ENCODE data around the gene ADM. TPM values are rescaled to one million over a fixed set of nuclear protein-coding genes. Genes with fewer than 3 reads are reported as not detected.

ADM gene
- total RNA-seq, 2 experiments from 2014 or later = 1.5 to 1.8 TPM

GRCh38 chr11:10323793-10324170 is 18.9 kb downstream of the ADM start:
- intact Hi-C loops (cut with DNase I, micrococcal nuclease) = loop anchor here (1.0 to 10.0 kb wide), 8 partner anchors 115 to 791 kb away; no protein-coding TSS in a partner anchor
- TF ChIP-seq CTCF (IDR thresholded peaks at IDR 0.05) = no peak
- no peak overlapping the region for H3K27ac ChIP-seq (ENCODE audit: low read depth in 1 of 2, low read length in 2 of 2)
- H3K4me3 Mint-ChIP-seq = no peak overlapping the region
- no peak for ATAC-seq (ENCODE audit: poor library complexity)
- H3K27me3 Mint-ChIP-seq = peaks cover 4% of the 10 kb centered on the region
- H3K36me3 ChIP-seq (ENCODE audit: insufficient read depth, low read length) = no peaks in the 10 kb centered on the region
- no peaks in the 10 kb centered on the region for H3K4me1 Mint-ChIP-seq (ENCODE audit: low read depth)
- no peak for DNase-seq
- no peaks in the 10 kb centered on the region for H3K9me3 Mint-ChIP-seq
- no peaks in the 10 kb centered on the region for H3K9me3 ChIP-seq (ENCODE audit: control insufficient read depth in 1 of 2, insufficient read depth in 1 of 2, low read length in 2 of 2)
- ChIA-PET POLR2A (no interaction called here), CTCF (interaction anchor here (1.0 to 1.6 kb wide), 4 partner anchors 15 to 116 kb away, joined by 3 to 6 read pairs (median 4); no protein-coding TSS in a partner anchor)
- H3K27ac Mint-ChIP-seq = no peak overlapping the region
- no peaks in the 10 kb centered on the region for H3K36me3 Mint-ChIP-seq (ENCODE audit: low read depth)
- H3K27me3 ChIP-seq (ENCODE audit: control insufficient read depth in 1 of 2, insufficient read depth in 2 of 2, low read length in 2 of 2) = no peaks in the 10 kb centered on the region
- H3K4me1 ChIP-seq (ENCODE audit: insufficient read depth, low read length) = peaks cover 3% of the 10 kb centered on the region
- H3K4me3 ChIP-seq (ENCODE audit: low read length) = no peak overlapping the region

GRCh38 chr11:10324474-10324873 is 19.6 kb downstream of the ADM start:
- Mint-ChIP-seq H3K27me3 (peaks cover 4% of the 10 kb centered on the region), H3K36me3 (ENCODE audit: low read depth) (no peaks in the 10 kb centered on the region), H3K4me3 (no peak overlapping the region), H3K4me1 (ENCODE audit: low read depth) (no peaks in the 10 kb centered on the region), H3K9me3 (no peaks in the 10 kb centered on the region), H3K27ac (no peak overlapping the region)
- no peak overlapping the region for H3K4me3 ChIP-seq (ENCODE audit: low read length)
- H3K9me3 ChIP-seq (ENCODE audit: control insufficient read depth in 1 of 2, insufficient read depth in 1 of 2, low read length in 2 of 2) = no peaks in the 10 kb centered on the region
- intact Hi-C loops (cut with DNase I, micrococcal nuclease) = loop anchor here (2.0 to 10.0 kb wide), 3 partner anchors 117 to 792 kb away; no protein-coding TSS in a partner anchor
- H3K27me3 ChIP-seq (ENCODE audit: control insufficient read depth in 1 of 2, insufficient read depth in 2 of 2, low read length in 2 of 2) = no peaks in the 10 kb centered on the region
- POLR2A ChIA-PET = no interaction called here
- H3K27ac ChIP-seq (ENCODE audit: low read depth in 1 of 2, low read length in 2 of 2) = no peak overlapping the region
- H3K36me3 ChIP-seq (ENCODE audit: insufficient read depth, low read length) = no peaks in the 10 kb centered on the region
- no peak for ATAC-seq (ENCODE audit: poor library complexity)
- CTCF ChIA-PET = interaction anchor here (1.2 to 2.4 kb wide), 4 partner anchors 17 to 117 kb away, joined by 3 to 6 read pairs (median 4); no protein-coding TSS in a partner anchor
- no peak for DNase-seq
- no peak for TF ChIP-seq CTCF (IDR thresholded peaks at IDR 0.05)
- peaks cover 3% of the 10 kb centered on the region for H3K4me1 ChIP-seq (ENCODE audit: insufficient read depth, low read length)

- ChIA-PET CTCF (interaction anchor here (1.0 to 2.4 kb wide), 3 partner anchors 18 to 790 kb away, joined by 3 to 5 read pairs (median 3); no protein-coding TSS in a partner anchor), POLR2A (no interaction called here)
- no peaks in the 10 kb centered on the region for H3K9me3 Mint-ChIP-seq
- H3K4me1 Mint-ChIP-seq (ENCODE audit: low read depth) = no peaks in the 10 kb centered on the region
- Histone ChIP-seq H3K27ac (ENCODE audit: low read depth in 1 of 2, low read length in 2 of 2) (no peak overlapping the region), H3K27me3 (ENCODE audit: control insufficient read depth in 1 of 2, insufficient read depth in 2 of 2, low read length in 2 of 2) (no peaks in the 10 kb centered on the region), H3K36me3 (ENCODE audit: insufficient read depth, low read length) (no peaks in the 10 kb centered on the region), H3K4me3 (ENCODE audit: low read length) (no peak overlapping the region), H3K9me3 (ENCODE audit: control insufficient read depth in 1 of 2, insufficient read depth in 1 of 2, low read length in 2 of 2) (no peaks in the 10 kb centered on the region), H3K4me1 (ENCODE audit: insufficient read depth, low read length) (peaks cover 3% of the 10 kb centered on the region)
- H3K36me3 Mint-ChIP-seq (ENCODE audit: low read depth) = no peaks in the 10 kb centered on the region
- no peak overlapping the region for H3K27ac Mint-ChIP-seq
- no peak for ATAC-seq (ENCODE audit: poor library complexity)
- H3K27me3 Mint-ChIP-seq = peaks cover 4% of the 10 kb centered on the region
- no peak for DNase-seq
- no peak for TF ChIP-seq CTCF (IDR thresholded peaks at IDR 0.05)
- intact Hi-C loops (cut with DNase I, micrococcal nuclease) = loop anchor here (2.0 to 10.0 kb wide), 2 partner anchors 351 to 793 kb away; no protein-coding TSS in a partner anchor
- H3K4me3 Mint-ChIP-seq = no peak overlapping the region
Observed at GRCh38 chr11:10325277-10326011, 20.6 kb downstream of the ADM start.
